Cerebellar nuclear complex (tissue), 1 donor: ENCODE measurements around the gene GCN1.

Experiments
- DNase-seq, 2 experiments: peaks; one replicate each; lab custom pipeline; 2025; lab: John Stamatoyannopoulos, UW

Gene GCN1

GRCh38 chr12:120116792-120117651 lies 77.5 kb downstream of the GCN1 start:
- peak in 1 of 2 experiments; percentile 34 for DNase-seq

GRCh38 chr12:120116441-120116791 lies 78.1 kb downstream of the GCN1 start, which contains the start of gene RAB35:
TSS of gene RAB35 (minus strand) at chr12:120116753. CDS start at chr12:120116650, 103 bp downstream.
- DNase-seq: no peak

- no peak for DNase-seq
These were observed 78.6 kb downstream of the GCN1 start for GRCh38 chr12:120115692-120116440.

GRCh38 chr12:120115066-120115465 lies 79.4 kb downstream of the GCN1 start:
- no peak for DNase-seq

- no peak for DNase-seq
These were observed 83.7 kb downstream of the GCN1 start for GRCh38 chr12:120110550-120111501.

GRCh38 chr12:120109570-120110267 lies 84.8 kb downstream of the GCN1 start:
- DNase-seq: no peak

GRCh38 chr12:120106151-120106550 lies 88.4 kb downstream of the GCN1 start:
- DNase-seq: no peak

- no peak for DNase-seq
These were observed 91.1 kb downstream of the GCN1 start for GRCh38 chr12:120103371-120103770.

- no peak for DNase-seq
These were observed 91.5 kb downstream of the GCN1 start for GRCh38 chr12:120103044-120103338.

- no peak for DNase-seq
These were observed 92.1 kb downstream of the GCN1 start for GRCh38 chr12:120102189-120103043.

GRCh38 chr12:120101617-120102016 lies 92.9 kb downstream of the GCN1 start:
- no peak for DNase-seq

GRCh38 chr12:120101182-120101581 lies 93.3 kb downstream of the GCN1 start:
- DNase-seq: no peak

GRCh38 chr12:120100630-120101029 lies 93.9 kb downstream of the GCN1 start:
- peak in 1 of 2 experiments; percentile 30 for DNase-seq

- DNase-seq: no peak
These were observed 94.8 kb downstream of the GCN1 start for GRCh38 chr12:120099738-120100137.

- no peak for DNase-seq
These were observed 95.6 kb downstream of the GCN1 start for GRCh38 chr12:120098756-120099470.

GRCh38 chr12:120096671-120097202 lies 97.8 kb downstream of the GCN1 start:
- no peak for DNase-seq

- DNase-seq: no peak
These were observed 98.8 kb downstream of the GCN1 start for GRCh38 chr12:120095736-120096135.

GRCh38 chr12:120095331-120095730 lies 99.2 kb downstream of the GCN1 start:
- no peak for DNase-seq

GRCh38 chr12:120094485-120094884 lies 100.0 kb downstream of the GCN1 start:
- peak; percentile 52 to 68 for DNase-seq
